ENCODE results near the gene MUC5B. TPM values are rescaled to one million over a fixed set of nuclear protein-coding genes. Genes with fewer than 3 reads are reported as not detected.

The MUC5B gene
- total RNA-seq, 1 donor: not detected

DNA sequence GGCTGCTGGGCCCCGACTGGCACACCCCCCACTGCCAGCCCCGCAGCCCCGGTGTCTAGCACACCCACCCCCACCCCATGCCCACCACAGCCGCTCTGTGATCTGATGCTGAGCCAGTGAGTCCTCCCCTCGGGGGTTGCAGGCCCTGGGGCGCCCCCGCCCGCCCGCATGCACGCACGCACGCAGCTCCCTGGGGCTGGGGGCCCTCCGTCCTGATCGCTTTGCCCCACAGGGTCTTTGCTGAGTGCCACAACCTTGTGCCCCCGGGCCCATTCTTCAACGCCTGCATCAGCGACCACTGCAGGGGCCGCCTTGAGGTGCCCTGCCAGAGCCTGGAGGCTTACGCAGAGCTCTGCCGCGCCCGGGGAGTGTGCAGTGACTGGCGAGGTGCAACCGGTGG, 32.3 kb downstream of the MUC5B start:
- H3K4me3 ChIP-seq (ENCODE audit: low read depth, low read length): no peak overlapping the region
- no peak for TF ChIP-seq CTCF (IDR thresholded peaks at IDR 0.05; ENCODE audit: insufficient read depth, low read depth, low read length)
- no peak for DNase-seq (ENCODE audit: low read depth)

DNA sequence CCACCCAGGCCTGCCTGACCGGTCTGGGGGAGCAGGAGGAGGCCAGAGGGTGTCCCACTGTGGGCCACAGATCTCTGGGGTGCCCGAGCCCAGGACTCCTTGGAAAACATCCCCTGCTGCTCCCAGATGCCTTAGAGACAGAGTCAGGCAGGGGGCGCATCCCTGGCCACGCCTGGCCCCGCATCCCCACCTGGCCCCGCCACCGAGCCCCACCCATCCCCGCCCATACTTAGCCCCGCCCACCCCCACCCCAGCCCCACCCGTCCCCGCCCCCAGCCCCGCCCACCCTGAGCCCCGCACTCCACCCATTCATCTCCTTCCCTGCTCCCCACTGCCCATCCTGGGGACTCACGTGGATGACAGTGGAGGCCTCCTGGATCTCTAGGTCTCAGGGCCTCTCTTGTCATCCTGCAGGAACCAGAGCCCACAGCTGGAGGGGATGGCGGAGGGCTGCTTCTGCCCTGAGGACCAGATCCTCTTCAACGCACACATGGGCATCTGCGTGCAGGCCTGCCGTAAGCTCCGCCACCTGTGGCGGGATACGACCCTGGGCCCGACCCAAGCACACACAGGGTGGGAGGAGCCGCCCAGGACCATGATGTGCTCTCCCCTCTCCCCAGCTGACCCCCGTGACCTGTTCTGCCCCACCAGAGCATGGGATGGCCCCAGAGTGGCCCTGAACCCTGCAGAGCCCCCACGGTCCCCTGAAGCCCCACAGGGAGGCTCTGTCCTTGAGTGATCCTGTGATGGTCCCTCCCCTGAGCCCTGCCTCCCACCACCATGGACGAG, 33.6 kb downstream of the MUC5B start:
- H3K4me3 ChIP-seq (ENCODE audit: low read depth, low read length): no peak overlapping the region
- DNase-seq (ENCODE audit: low read depth): no peak
- no peak for TF ChIP-seq CTCF (IDR thresholded peaks at IDR 0.05; ENCODE audit: insufficient read depth, low read depth, low read length)

- DNase-seq (ENCODE audit: low read depth): no peak
- no peak for TF ChIP-seq CTCF (IDR thresholded peaks at IDR 0.05; ENCODE audit: insufficient read depth, low read depth, low read length)
- no peak overlapping the region for H3K4me3 ChIP-seq (ENCODE audit: low read depth, low read length)
Measured at GRCh38 chr11:1257366-1257765, 34.5 kb downstream of the MUC5B start.

DNA sequence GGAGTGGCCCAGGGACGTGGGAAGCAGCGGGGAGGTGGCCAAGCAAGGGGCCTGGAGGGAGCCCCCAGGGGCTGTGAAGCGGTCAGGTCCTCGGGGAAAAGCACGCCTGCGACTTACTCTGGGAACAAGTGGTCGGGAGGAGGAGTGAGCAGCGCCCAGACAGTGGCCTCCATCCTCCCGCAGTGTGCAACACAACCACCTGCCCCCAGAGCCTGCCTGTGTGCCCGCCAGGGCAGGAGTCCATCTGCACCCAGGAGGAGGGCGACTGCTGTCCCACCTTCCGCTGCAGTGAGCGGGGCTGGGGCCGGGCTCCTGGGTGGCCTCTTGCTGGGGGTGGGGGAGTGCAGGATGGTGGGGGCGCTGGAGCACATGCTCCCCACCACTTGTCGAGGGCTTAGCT, 35.0 kb downstream of the MUC5B start:
- TF ChIP-seq CTCF (IDR thresholded peaks at IDR 0.05; ENCODE audit: insufficient read depth, low read depth, low read length): no peak
- H3K4me3 ChIP-seq (ENCODE audit: low read depth, low read length): no peak overlapping the region
- no peak for DNase-seq (ENCODE audit: low read depth)

- DNase-seq (ENCODE audit: low read depth): no peak
- no peak overlapping the region for H3K4me3 ChIP-seq (ENCODE audit: low read depth, low read length)
- TF ChIP-seq CTCF (IDR thresholded peaks at IDR 0.05; ENCODE audit: insufficient read depth, low read depth, low read length): no peak
Measured at GRCh38 chr11:1258401-1259075, 35.7 kb downstream of the MUC5B start.

GRCh38 chr11:1259076-1259461, 36.2 kb downstream of the MUC5B start:
- TF ChIP-seq CTCF (IDR thresholded peaks at IDR 0.05; ENCODE audit: insufficient read depth, low read depth, low read length): no peak
- H3K4me3 ChIP-seq (ENCODE audit: low read depth, low read length): no peak overlapping the region
- DNase-seq (ENCODE audit: low read depth): no peak
